GM12891 (cell line): Measurements from ENCODE around the gene GJC2. TPM values are rescaled to one million over a fixed set of nuclear protein-coding genes. Genes with fewer than 3 reads are reported as not detected.

Experiments used
- DNase-seq: peaks from one replicate; pipeline ENCODE4 v3.0.0; 2011; ENCODE audit warnings: low spot score; ENCODE audit not compliant: insufficient read length
- FAIRE-seq: peaks from 2 replicates; lab custom pipeline; 2011; peaks lifted over from hg19 to GRCh38; lab: Jason Lieb, UNC
- PAX5 ChIP-seq: IDR thresholded peaks from 2 replicates; pipeline ENCODE4 v1.6.1; 2011; ENCODE audit warnings: low read length, moderate library complexity, mild to moderate bottlenecking; ENCODE audit not compliant: insufficient read depth, severe bottlenecking
- POLR2A ChIP-seq: IDR thresholded peaks from 2 replicates; pipeline ENCODE4 v1.6.1; 2011; ENCODE audit warnings: low read depth, low read length, control low read depth
- POLR2AphosphoS5 ChIP-seq: IDR thresholded peaks from 2 replicates; pipeline ENCODE4 v1.6.1; 2011; ENCODE audit warnings: low read depth, low read length, control low read depth
- POU2F2 ChIP-seq: IDR thresholded peaks from 2 replicates; pipeline ENCODE4 v1.6.1; 2011; ENCODE audit warnings: low read depth, mild to moderate bottlenecking, control low read depth, low read length, moderate library complexity
- SPI1 ChIP-seq: IDR thresholded peaks from 2 replicates; pipeline ENCODE4 v1.6.1; 2011; ENCODE audit warnings: low read depth, low read length, control low read depth
- TAF1 ChIP-seq: IDR thresholded peaks from 2 replicates; pipeline ENCODE4 v1.6.1; 2011; ENCODE audit warnings: low read depth, low read length, control low read depth
- polyA plus RNA-seq: library from polyadenylated mRNA; unstranded; fragments of >200 nt; gene quantifications from one replicate; pipeline ENCODE4 v1.2.1, GENCODE V29; 2012; ENCODE audit warnings: low read depth, missing spikeins, inconsistent platforms; ENCODE audit not compliant: missing spikeins

The GJC2 gene
- 0.15 TPM for polyA plus RNA-seq

GRCh38 chr1:228149406-228150119, at the start of gene GJC2:
Gene GJC2 (plus strand): TSS chr1:228149930. CDS start chr1:228157759, 7,829 bp downstream.
- FAIRE-seq = no peak
- DNase-seq = no peak
- no peak for TF ChIP-seq POLR2AphosphoS5
- TF ChIP-seq TAF1 = no peak

GRCh38 chr1:228100822-228101613, 48.7 kb upstream of the GJC2 start:
- TF ChIP-seq PAX5 (no peak), POU2F2 (no peak), SPI1 (no peak), TAF1 (no peak), POLR2AphosphoS5 (no peak), POLR2A (no peak)
- no peak for DNase-seq
- FAIRE-seq = no peak

- peak; percentile 54 for FAIRE-seq
- no peak for DNase-seq
- no peak for TF ChIP-seq POLR2AphosphoS5
- no peak for TF ChIP-seq PAX5
- TF ChIP-seq SPI1 = no peak
Observed at GRCh38 chr1:228101614-228101993, 48.1 kb upstream of the GJC2 start.

GRCh38 chr1:228101994-228102790, 47.5 kb upstream of the GJC2 start:
- peak; percentile 45 for FAIRE-seq
- TF ChIP-seq POU2F2 (no peak), PAX5 (no peak), TAF1 (no peak), POLR2AphosphoS5 (no peak), SPI1 (no peak), POLR2A (no peak; the same call in 1 of the 2 replicates)
- peak; percentile 66 for DNase-seq

- peak; percentile 56 for TF ChIP-seq PAX5
- no peak for TF ChIP-seq POU2F2
- TF ChIP-seq POLR2A = no peak; the same call in 1 of the 2 replicates
- TF ChIP-seq TAF1 = no peak
- 0 out of 2 replicates have a peak, but pooled peaks have one; percentile 30 for TF ChIP-seq POLR2AphosphoS5
- TF ChIP-seq SPI1 = no peak
- FAIRE-seq (peak; percentile 99), DNase-seq (peak; percentile 98)
Observed at GRCh38 chr1:228102791-228103620, 46.7 kb upstream of the GJC2 start, which contains the start of gene C1orf35. Gene C1orf35 (minus strand): TSS chr1:228103325. CDS start chr1:228103227, 98 bp downstream.

GRCh38 chr1:228104526-228105269, 45.0 kb upstream of the GJC2 start:
- TF ChIP-seq PAX5 = no peak
- TF ChIP-seq POLR2AphosphoS5 = no peak
- TF ChIP-seq POU2F2 = no peak
- TF ChIP-seq POLR2A = no peak
- no peak for TF ChIP-seq SPI1
- TF ChIP-seq TAF1 = no peak
- DNase-seq (no peak), FAIRE-seq (no peak)

- DNase-seq (no peak), FAIRE-seq (no peak)
- no peak for TF ChIP-seq SPI1
- TF ChIP-seq POLR2AphosphoS5 = no peak; the same call in 1 of the 2 replicates
- TF ChIP-seq POU2F2 = no peak
- no peak for TF ChIP-seq PAX5
Observed at GRCh38 chr1:228105270-228105995, 44.3 kb upstream of the GJC2 start.
